GM12801 (cell line): Measurements from ENCODE around the gene ERN1.

Experiments
- CTCF ChIP-seq: IDR thresholded peaks from one replicate; pipeline ENCODE4 v1.5.1; 2011; ENCODE audit warnings: control low read depth; ENCODE audit not compliant: insufficient read length; ENCODE audit errors: extremely low read depth

Gene ERN1

DNA sequence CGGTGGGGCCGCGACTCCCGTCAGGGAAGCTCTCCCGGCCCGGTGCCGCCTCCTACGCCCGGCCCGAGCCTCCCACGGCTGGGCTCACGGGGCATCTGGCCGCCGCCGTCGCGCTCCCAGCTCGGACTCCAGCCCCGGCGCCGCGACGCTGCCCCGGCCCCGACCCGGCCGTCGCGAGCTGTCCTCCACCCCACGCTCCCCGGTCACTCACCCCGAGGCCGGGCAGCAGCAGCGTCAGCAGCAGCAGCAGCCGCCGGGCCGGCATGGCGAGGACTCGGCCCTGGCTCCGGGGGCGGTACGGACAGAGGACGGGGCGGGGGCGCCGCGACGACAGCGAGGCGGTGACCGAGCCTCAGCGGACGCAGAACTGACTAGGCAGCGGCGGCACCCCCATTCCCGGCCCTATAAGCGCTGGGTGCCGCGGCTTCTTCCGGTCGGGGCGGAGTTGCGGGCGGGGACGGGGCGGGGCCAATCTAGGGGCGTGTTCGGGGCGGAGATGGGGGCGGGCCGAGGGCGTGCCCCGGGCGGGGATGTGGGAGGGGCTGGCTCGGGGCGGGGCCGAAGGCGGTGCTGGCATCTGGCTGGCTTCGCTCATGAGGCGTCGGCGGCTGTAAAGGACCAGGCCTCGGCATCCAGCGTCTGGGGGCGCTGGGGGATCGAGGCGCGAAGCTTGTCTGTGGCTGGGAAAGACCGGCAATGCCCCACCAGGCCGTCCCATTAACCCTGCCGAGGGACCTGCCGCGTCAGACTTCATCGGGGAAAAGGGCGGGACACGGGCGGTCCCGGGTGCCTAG lies at the start of gene ERN1:
Gene ERN1 (minus strand): TSS at position 380 of the 794 bp plus-strand sequence. CDS start 115 bp downstream, at position 265.
- TF ChIP-seq CTCF = no peak

- no peak for TF ChIP-seq CTCF
Observed at GRCh38 chr17:64178011-64178825, 48.3 kb upstream of the ERN1 start.

GRCh38 chr17:64177311-64178010 lies 47.5 kb upstream of the ERN1 start:
- no peak for TF ChIP-seq CTCF

GRCh38 chr17:64176556-64176955 lies 46.6 kb upstream of the ERN1 start:
- TF ChIP-seq CTCF = no peak

GRCh38 chr17:64174686-64175456 lies 44.9 kb upstream of the ERN1 start:
- TF ChIP-seq CTCF = no peak

GRCh38 chr17:64173646-64174045 lies 43.7 kb upstream of the ERN1 start:
- TF ChIP-seq CTCF = no peak
